Left lung (tissue), 10 donors: Measurements from ENCODE around the gene PCSK6. TPM values are rescaled to one million over a fixed set of nuclear protein-coding genes. Genes with fewer than 3 reads are reported as not detected.

Experiments
- ATAC-seq: fragments of 200-7000 bp; cut with Tn5 transposase; one replicate; pipeline ENCODE4 v1.9.1; 2020; ENCODE audit warnings: moderate library complexity
- DNase-seq, 4 donors: peaks; one replicate each; pipeline ENCODE4 v3.0.0-alpha.2; 2013 to 2020
- H3K27ac ChIP-seq, 2 donors: fragments of 200-600 bp; sonication (generic) in 1 of 2; one replicate each; pipeline versions ENCODE4 v1.5.0 to v1.8.0; 2020 to 2021
- H3K27me3 ChIP-seq, 2 donors: fragments of 200-600 bp; sonication (generic) in 1 of 2; one replicate each; pipeline versions ENCODE4 v1.5.0 to v1.8.0; 2020 to 2021
- H3K36me3 ChIP-seq, 2 donors: fragments of 200-600 bp; sonication (generic) in 1 of 2; one replicate each; pipeline versions ENCODE4 v1.5.0 to v1.8.0; 2020 to 2021
- H3K4me1 ChIP-seq, 2 donors: fragments of 200-600 bp; one replicate each; pipeline ENCODE4 v1.8.0; 2021
- H3K4me3 ChIP-seq, 2 donors: fragments of 200-600 bp; sonication (generic) in 1 of 2; one replicate each; pipeline versions ENCODE4 v1.5.0 to v1.8.0; 2020 to 2021; ENCODE audit warnings: mild to moderate bottlenecking in 1 of 2
- H3K9me3 ChIP-seq, 2 donors: fragments of 200-600 bp; sonication (generic) in 1 of 2; one replicate each; pipeline versions ENCODE4 v1.5.0 to v1.8.0; 2020 to 2021
- CTCF ChIP-seq, 2 donors: fragments of 200-600 bp; sonication (generic) in 1 of 2; IDR thresholded peaks; one replicate each; pipeline versions ENCODE4 v1.5.0 to v1.8.0; 2021; ENCODE audit warnings: antibody characterized with exemption in 2 of 2
- intact Hi-C, 2 donors: fragments of 100-400 bp; cut with DNase I; formaldehyde crosslinking; loops; one replicate each; pipeline versions ENCODE4 v1.11.2 to v1.14.2; 2022
- polyA plus RNA-seq, 6 donors: library from polyadenylated mRNA; unstranded; fragments of 120-200 nt; gene quantifications; one replicate each; pipeline ENCODE4 v1.2.1, GENCODE V29; 2013; ENCODE audit not compliant: insufficient read length in 6 of 6
- total RNA-seq, 2 donors: library from RNA; stranded (reverse); fragmentation: NEBNext Ultra II Directional; extraction: Animal tissue kit (Norgen Biotek cat#: 25700); gene quantifications; one replicate each; pipeline ENCODE4 v1.2.1, GENCODE V29; 2021
- donor health status: DM: no; HTN: yes; CAD: no.
- donor health status: DM: no; HTN: no; CAD: no.

PCSK6 gene
- total and polyA plus RNA-seq, 8 donors: 7.7 to 25.7 (median 22.8) TPM

GRCh38 chr15:101463270-101463669 lies 26.2 kb downstream of the PCSK6 start:
- H3K4me1 ChIP-seq: no peaks in the 10 kb centered on the region
- intact Hi-C loops: no loop called here
- DNase-seq (peak in 1 of 4 donors; percentile 29), ATAC-seq (peak; percentile 41)
- peaks cover 0 to 5% of the 10 kb centered on the region in 2 donors for H3K27me3 ChIP-seq
- no peaks in the 10 kb centered on the region for H3K36me3 ChIP-seq
- no peak overlapping the region for H3K4me3 ChIP-seq
- TF ChIP-seq CTCF (IDR thresholded peaks at IDR 0.05): no peak
- H3K27ac ChIP-seq: no peak overlapping the region
- H3K9me3 ChIP-seq: no peaks in the 10 kb centered on the region

GRCh38 chr15:101461097-101461496 lies 28.4 kb downstream of the PCSK6 start:
- Histone ChIP-seq H3K4me3 (no peak overlapping the region), H3K9me3 (no peaks in the 10 kb centered on the region), H3K36me3 (no peaks in the 10 kb centered on the region), H3K27ac (no peak overlapping the region), H3K27me3 (peaks cover 0 to 5% of the 10 kb centered on the region in 2 donors), H3K4me1 (peaks cover 0 to 7% of the 10 kb centered on the region in 2 donors)
- intact Hi-C loops: no loop called here
- DNase-seq (no peak), ATAC-seq (no peak)
- no peak for TF ChIP-seq CTCF (IDR thresholded peaks at IDR 0.05)

- H3K27me3 ChIP-seq: peaks cover 0 to 4% of the 10 kb centered on the region in 2 donors
- H3K36me3 ChIP-seq: no peaks in the 10 kb centered on the region
- H3K4me3 ChIP-seq: no peak overlapping the region
- intact Hi-C loops: no loop called here
- no peak for ATAC-seq
- H3K9me3 ChIP-seq: no peaks in the 10 kb centered on the region
- H3K4me1 ChIP-seq: peaks cover 0 to 20% of the 10 kb centered on the region in 2 donors
- no peak for TF ChIP-seq CTCF (IDR thresholded peaks at IDR 0.05)
- peak in 1 of 4 donors; percentile 48 for DNase-seq
- H3K27ac ChIP-seq: no peak overlapping the region
Observed at GRCh38 chr15:101459579-101460300, 29.8 kb downstream of the PCSK6 start.

GRCh38 chr15:101458908-101459578 lies 30.5 kb downstream of the PCSK6 start:
- H3K9me3 ChIP-seq: no peaks in the 10 kb centered on the region
- intact Hi-C loops: no loop called here
- peaks cover 0 to 27% of the 10 kb centered on the region in 2 donors for H3K4me1 ChIP-seq
- DNase-seq (peak in 2 of 4 donors; percentile 35 to 49), ATAC-seq (peak; percentile 40)
- H3K27ac ChIP-seq: peak overlapping the region in 1 of 2 donors; percentile 11
- H3K4me3 ChIP-seq: no peak overlapping the region
- no peak for TF ChIP-seq CTCF (IDR thresholded peaks at IDR 0.05)
- H3K27me3 ChIP-seq: no peaks in the 10 kb centered on the region
- no peaks in the 10 kb centered on the region for H3K36me3 ChIP-seq

GRCh38 chr15:101458158-101458900 lies 31.2 kb downstream of the PCSK6 start:
- H3K4me3 ChIP-seq: no peak overlapping the region
- ATAC-seq (no peak), DNase-seq (no peak)
- TF ChIP-seq CTCF (IDR thresholded peaks at IDR 0.05): no peak
- no peaks in the 10 kb centered on the region for H3K9me3 ChIP-seq
- H3K4me1 ChIP-seq: peaks cover 0 to 28% of the 10 kb centered on the region in 2 donors
- H3K27ac ChIP-seq: peak overlapping the region in 1 of 2 donors; percentile 11
- intact Hi-C loops: no loop called here
- H3K36me3 ChIP-seq: no peaks in the 10 kb centered on the region
- no peaks in the 10 kb centered on the region for H3K27me3 ChIP-seq
